ENCODE measurements around the gene METTL25B.

GRCh38 chr1:156700736-156701531 lies 27.3 kb upstream of the METTL25B start:
- TF ChIP-seq CTCF (IDR thresholded peaks at IDR 0.05) = no peak
- no peak for TF ChIP-seq POLR2A (IDR thresholded peaks at IDR 0.05)
- no peak for TF ChIP-seq EP300 (IDR thresholded peaks at IDR 0.05)
